Naive B cell (primary cell): ENCODE results near the gene PRAMEF20. TPM values are rescaled to one million over a fixed set of nuclear protein-coding genes. Genes with fewer than 3 reads are reported as not detected.

Experiments
- polyA plus RNA-seq, 6 donors: library from polyadenylated mRNA; unstranded; fragments of 300-500 nt; fragmentation: Illumina TruSeq; gene quantifications; one replicate each; pipeline ENCODE4 v1.2.3, GENCODE V29; 2021; ENCODE audit warnings: low read depth in 6 of 6

PRAMEF20 gene
- polyA plus RNA-seq, 6 donors from 2014 or later, result not detected

Other genes starting within 250 kb of the PRAMEF20 start
- not detected for gene HNRNPCL4, start 244.8 kb upstream of the PRAMEF20 start, polyA plus RNA-seq
- not detected for gene PRAMEF9, start 238.6 kb upstream of the PRAMEF20 start, polyA plus RNA-seq
- gene PRAMEF13, start 209.0 kb upstream of the PRAMEF20 start, polyA plus RNA-seq, result not detected
- not detected for gene PRAMEF18, start 184.3 kb upstream of the PRAMEF20 start, polyA plus RNA-seq
- not detected for gene PRAMEF5, start 156.3 kb upstream of the PRAMEF20 start, polyA plus RNA-seq
- gene PRAMEF8, start 125.3 kb upstream of the PRAMEF20 start, polyA plus RNA-seq, result not detected
- not detected for gene PRAMEF33, start 106.9 kb upstream of the PRAMEF20 start, polyA plus RNA-seq
- not detected for gene PRAMEF15, start 94.9 kb upstream of the PRAMEF20 start, polyA plus RNA-seq
- not detected for gene PRAMEF14, start 63.3 kb upstream of the PRAMEF20 start, polyA plus RNA-seq
- not detected for gene PRAMEF19, start 38.5 kb upstream of the PRAMEF20 start, polyA plus RNA-seq
- gene PRAMEF17, start 20.8 kb upstream of the PRAMEF20 start, polyA plus RNA-seq, result not detected
- not detected for gene LRRC38, start 103.6 kb downstream of the PRAMEF20 start, polyA plus RNA-seq
- gene PDPN, start 173.4 kb downstream of the PRAMEF20 start, polyA plus RNA-seq, result not detected